GM19099 (cell line): ENCODE data around the gene ACVR1B.

Experiments
- POLR2A ChIP-seq: IDR thresholded peaks from 3 replicates; pipeline ENCODE4 v1.6.1; 2011; ENCODE audit warnings: low read depth; ENCODE audit not compliant: insufficient read length; ENCODE audit errors: extremely low read depth

ACVR1B gene

DNA sequence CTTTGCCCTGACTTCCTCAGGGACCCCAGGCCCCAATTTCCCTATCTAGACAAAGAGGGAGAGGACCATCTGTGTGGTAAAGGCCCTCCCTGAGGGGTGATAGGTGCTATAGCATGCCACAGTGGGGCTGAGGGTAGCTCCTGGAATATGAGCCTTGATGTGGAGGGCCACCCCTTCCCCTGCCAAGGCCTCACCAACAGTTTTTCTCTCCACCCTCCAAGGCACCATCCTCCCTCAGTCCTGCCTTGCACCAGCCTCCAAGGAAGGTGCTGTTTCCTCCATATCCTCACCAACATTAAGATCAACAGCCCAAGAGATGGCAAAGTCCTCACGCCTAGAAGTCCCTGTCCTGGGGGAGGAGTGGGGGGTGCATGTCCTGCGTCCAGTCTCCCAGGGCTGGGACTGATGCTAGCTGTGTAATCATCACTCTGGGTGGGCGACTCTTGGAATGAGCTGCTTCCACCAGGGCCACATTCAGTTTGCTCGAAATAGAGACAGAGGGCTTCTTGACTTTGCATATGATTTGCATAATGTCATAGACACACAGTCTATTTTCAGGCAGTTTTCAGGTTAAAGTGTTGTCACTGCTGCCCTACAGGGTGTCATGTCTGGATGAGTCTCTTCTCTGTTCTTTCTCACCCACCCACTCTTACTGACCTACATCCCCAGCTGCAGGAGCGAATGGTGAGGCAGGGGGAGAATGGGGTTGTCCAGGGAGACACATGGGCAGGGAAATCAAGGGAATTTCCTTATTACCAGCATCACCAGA lies 26.8 kb upstream of the ACVR1B start:
- TF ChIP-seq POLR2A = no peak

DNA sequence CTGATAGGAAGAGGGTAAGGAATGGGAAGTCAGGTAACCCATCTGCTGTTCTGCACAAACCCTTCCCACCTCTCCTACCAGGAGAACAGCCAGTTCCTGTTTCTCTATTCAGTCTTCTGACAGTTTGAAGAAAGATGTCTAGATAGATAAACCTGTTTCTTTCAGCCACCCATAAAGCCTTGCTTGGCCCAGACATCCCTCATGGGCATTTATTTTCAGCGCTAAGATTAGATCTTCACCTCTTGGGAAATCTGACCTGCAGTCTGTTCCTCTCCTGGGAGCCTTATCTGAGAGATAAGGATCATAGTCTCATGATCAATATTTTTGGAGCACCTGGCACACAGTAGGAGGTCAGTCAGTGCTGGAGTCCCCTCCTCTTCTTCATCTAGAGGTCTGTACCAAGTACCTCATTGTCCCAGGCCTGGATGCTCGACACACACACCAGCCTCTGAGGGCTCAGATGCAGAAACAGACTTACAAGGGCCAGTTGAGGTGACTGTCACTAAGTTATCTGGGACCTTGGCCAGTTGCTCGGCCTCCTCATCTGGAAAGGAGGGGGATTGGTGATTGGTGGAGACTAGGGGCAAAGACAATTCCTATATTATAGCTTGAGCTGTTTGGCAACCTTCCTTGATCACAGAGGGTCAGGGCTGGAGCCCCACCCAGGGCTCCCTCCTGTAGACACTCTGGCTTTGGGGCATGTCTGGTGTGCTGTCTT lies 26.0 kb upstream of the ACVR1B start:
- no peak for TF ChIP-seq POLR2A

DNA sequence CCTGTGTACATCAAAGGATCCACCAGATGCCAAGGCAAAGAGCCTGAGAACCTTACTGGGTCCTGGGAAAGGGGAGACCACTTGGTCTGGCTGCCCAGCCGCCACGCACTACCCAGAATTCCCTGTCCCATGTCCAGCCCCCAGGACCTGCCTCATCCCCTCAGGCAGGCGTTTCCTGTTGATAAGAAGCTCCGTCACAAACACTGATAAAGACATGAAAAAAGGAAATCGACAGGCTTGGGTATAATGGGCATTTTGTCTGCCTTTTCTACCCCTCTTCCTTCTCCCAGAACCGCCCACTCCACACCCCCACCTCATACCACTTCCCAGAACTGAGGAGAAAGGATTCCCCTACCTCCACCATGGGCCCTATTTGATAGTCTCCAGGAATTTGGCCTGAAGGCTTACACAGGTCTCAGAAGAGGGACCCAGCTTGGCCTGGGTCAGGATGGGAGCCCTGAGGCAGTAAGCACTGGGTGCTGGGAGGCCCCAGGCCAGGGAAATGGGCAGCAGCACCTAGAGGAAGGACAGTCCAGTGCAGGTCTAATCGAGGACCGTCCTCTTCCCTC lies 25.4 kb upstream of the ACVR1B start:
- no peak for TF ChIP-seq POLR2A

GRCh38 chr12:51926718-51927117 lies 24.8 kb upstream of the ACVR1B start:
- TF ChIP-seq POLR2A = no peak

DNA sequence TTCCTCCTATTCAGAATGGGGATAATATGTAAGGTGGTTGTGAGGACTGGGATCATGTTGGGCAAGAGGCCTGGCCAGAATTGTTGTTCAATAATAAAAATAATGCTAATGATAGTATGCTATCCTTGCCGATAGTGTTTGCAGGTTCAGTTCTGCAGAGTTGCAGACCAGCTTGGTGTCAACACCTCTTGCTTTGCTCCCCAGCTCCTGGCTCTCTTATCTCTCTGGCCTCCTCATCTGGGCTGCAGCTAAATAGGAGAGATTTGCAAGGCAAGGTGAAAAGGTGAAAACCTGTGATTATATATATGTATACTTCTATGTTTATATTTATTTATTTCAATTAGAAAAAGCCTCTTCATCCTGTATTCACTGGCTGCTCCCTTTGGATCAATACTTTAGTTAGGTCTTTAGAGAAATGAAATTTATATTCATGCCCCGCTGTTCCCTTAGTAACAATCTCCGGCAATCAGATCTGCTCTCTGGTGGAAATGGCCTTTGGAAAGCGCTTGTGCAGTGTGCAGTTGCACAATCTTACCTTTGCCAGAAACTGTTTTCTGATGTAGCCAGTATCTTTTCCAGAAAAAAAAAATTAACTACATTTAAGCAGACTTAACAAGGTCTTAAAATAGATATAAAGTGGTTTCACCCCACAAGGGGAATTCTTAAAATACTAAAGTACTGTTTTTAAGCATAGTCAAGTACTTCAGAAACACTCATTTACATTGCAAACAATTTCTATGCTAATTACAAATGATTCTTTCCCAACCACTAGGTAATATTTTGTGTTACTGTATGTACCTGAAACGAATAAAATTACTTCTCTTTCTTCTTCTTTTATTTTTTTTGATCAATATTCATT lies 19.1 kb upstream of the ACVR1B start:
- TF ChIP-seq POLR2A = no peak

DNA sequence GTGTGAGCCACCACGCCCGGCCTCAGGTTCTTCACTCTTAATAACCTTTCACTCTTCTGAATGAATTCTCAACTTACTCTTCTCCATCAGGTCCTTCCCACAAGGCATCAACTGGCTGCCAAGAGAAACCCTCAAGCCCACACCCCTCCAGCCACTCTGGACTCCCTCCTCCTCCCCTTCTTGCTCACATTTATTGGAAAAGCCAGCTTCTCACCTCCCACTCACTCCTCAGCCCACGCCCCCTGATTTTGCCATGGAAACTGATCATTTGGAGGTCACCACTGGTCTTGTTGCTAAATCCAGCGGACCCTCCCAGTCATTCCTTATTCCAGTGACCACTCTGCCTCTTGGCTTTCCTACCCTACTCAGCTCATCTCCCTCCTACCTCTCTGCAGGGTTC lies 17.4 kb upstream of the ACVR1B start:
- TF ChIP-seq POLR2A = no peak

- TF ChIP-seq POLR2A = no peak
Observed at GRCh38 chr12:51937926-51938325, 13.6 kb upstream of the ACVR1B start.

- no peak for TF ChIP-seq POLR2A
Observed at GRCh38 chr12:51938726-51939125, 12.8 kb upstream of the ACVR1B start.

DNA sequence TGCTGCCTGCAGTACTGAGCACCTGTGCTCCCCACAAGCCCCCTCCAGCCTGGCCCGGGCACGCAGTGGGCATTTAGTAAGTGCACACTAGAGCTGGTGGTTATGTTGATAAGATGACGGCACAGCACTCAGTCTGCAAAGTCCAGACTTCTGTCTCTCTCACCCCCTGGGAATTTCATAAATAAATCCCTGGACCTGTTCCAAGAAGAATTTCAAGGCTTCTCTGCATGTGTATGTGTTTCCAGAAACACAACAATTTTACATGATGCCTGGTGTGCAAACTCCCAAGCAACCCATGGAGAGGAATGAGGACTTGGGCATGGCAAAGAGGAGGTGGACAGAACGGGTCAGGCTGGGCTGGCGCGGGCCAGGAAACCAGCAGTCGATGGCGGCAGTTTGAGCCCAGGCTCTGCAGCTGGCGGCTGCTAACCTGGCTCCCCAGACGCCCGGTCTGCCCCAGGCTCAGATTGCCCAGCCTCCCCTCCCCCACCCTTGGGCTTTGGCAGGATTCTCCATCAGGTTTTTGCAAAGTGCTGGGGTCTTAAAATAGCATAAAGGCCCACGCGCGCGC lies 10.4 kb upstream of the ACVR1B start:
- no peak for TF ChIP-seq POLR2A

GRCh38 chr12:51941604-51942003 lies 9.9 kb upstream of the ACVR1B start:
- no peak for TF ChIP-seq POLR2A

- TF ChIP-seq POLR2A = no peak
Observed at GRCh38 chr12:51942056-51942455, 9.4 kb upstream of the ACVR1B start.

DNA sequence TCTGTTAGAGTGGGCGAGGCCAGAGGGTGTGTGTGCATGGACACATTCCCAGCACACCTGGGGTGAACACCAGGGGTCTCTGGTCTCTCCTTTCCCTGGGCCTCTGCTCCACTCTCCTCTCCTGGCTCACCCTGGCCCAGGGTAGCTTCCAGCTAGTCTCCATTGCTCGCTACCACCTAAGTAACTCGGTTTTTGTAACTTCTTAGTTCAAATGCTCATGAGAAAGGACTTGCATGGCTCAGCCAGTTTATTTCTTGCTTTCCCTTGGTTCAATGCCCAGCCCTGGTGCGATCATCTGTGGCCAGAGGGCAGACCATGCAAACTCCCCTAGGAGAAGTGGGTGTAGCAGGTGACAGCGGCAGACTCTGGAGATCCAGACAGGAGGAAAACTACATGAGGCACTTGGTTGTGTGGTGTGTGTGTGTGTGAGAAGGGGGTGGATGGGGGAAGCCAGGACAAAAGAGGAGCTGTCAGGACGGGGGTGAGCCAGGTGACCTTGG lies 8.9 kb upstream of the ACVR1B start:
- TF ChIP-seq POLR2A = no peak

GRCh38 chr12:51943346-51943745 lies 8.2 kb upstream of the ACVR1B start:
- TF ChIP-seq POLR2A = no peak

DNA sequence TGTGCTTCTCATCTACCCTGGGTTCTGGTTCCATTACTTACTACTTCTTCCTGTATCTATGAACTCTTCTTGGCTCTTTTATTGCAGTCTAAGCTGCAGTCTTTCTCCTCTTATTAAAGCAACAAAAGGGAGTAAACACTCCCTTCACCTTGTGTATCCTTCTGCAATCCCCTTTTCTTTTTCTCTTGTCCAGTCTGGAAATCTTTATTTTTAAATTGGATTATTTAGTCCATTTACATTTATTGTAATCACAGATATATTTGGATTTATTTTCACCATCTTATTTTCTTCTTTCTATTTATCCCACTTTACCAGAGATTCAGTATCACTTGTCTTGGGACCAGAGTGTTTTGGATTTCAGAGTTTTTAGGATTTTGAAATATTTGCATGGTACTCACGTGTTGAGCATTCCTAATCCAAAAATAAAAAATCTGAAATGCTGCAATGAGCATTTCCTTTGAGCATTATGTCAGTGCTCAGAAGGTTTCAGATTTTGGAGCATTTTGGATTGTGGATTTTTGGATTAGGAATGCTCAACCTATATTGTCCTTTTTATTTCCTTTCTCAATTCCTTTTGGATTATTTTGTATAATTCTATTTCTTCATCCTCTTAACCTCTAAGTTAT lies 6.8 kb upstream of the ACVR1B start:
- no peak for TF ChIP-seq POLR2A

GRCh38 chr12:51947246-51947996 lies 4.1 kb upstream of the ACVR1B start:
- no peak for TF ChIP-seq POLR2A
